ENCODE measurements around the gene TMEM132D. TPM values are rescaled to one million over a fixed set of nuclear protein-coding genes. Genes with fewer than 3 reads are reported as not detected.

Gene TMEM132D
- total RNA-seq, 1 experiment from 2014 or later, result 0.03 TPM

DNA sequence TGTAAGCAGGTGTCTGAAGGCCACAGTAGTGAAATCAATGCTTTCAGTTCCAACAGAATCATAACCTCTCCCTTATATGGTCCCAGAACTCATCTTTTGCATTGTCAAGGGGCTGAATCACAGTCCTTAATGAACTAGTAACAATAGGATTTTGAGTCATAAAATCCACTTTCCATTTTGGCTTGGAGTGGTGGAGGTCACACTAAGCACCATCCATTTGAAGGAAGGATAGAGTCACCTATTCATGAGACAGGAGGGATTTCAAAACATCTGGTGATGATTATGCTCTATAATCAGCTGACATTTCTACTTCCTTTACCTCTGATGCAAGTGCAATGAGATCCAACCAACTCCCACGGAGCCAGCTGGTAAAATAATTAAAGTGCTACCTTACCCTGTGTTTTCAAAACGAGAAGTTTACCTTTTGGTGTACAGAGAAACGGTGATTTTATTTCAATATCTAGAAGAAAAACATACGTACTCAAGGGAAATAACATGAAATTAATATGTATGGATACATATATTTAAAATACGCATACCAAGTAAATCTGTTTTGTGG lies 59.1 kb downstream of the TMEM132D start:
- no peaks in the 10 kb centered on the region for H3K9me3 ChIP-seq
- no peak for DNase-seq
- no peak overlapping the region for H3K4me3 ChIP-seq
- no peaks in the 10 kb centered on the region for H3K27me3 ChIP-seq
- no peaks in the 10 kb centered on the region for H3K36me3 ChIP-seq

DNA sequence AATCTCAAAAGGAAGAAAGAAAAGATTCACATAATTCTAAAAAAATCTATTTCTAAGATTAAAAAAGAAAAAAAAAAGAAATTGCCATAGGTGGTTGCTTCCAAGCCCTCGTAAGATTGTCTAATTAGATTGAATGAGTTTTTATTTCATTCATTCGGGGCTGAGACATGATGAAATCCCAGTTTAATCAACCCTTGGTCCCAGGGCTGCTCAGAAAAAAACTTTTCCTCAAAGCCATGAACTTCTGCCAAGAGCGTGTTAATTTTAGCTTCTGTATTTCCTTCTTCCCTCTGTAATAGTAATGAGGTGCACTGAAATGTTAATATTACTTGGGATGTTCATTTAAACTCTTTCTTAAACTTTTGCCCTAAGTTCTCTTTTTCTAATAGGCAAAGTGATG lies 62.6 kb downstream of the TMEM132D start:
- DNase-seq, result no peak
- H3K4me3 ChIP-seq, result no peak overlapping the region
- no peaks in the 10 kb centered on the region for H3K36me3 ChIP-seq
- peaks cover 6% of the 10 kb centered on the region; the same call in 1 of the 2 replicates for H3K27me3 ChIP-seq
- H3K9me3 ChIP-seq, result no peaks in the 10 kb centered on the region

- Histone ChIP-seq H3K4me3 (no peak overlapping the region), H3K9me3 (no peaks in the 10 kb centered on the region), H3K27me3 (peaks cover 6% of the 10 kb centered on the region; the same call in 1 of the 2 replicates), H3K36me3 (no peaks in the 10 kb centered on the region)
- DNase-seq, result no peak
These were observed 63.5 kb downstream of the TMEM132D start for GRCh38 chr12:129840145-129840884.

DNA sequence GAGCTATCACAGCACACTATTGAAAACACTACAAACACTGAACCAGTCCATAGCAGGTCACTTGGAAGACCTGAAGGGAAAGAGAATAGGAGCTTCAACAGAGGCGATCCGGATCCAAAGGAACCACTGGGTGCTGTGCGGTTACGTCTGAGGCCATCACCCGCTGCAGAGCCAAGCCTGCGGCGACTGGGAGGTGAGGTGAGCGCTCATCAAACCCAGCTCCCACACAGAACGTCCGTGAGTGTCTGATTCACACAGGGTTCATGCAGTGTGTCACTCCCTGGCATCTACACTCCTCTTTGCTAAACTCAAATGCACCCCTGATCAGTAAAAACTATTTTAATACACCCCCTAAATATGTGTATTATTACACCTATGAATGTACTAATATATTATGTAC lies 64.1 kb downstream of the TMEM132D start:
- DNase-seq, result peak; percentile 17
- Histone ChIP-seq H3K36me3 (no peaks in the 10 kb centered on the region), H3K4me3 (no peak overlapping the region), H3K27me3 (peaks cover 6% of the 10 kb centered on the region; the same call in 1 of the 2 replicates), H3K9me3 (no peaks in the 10 kb centered on the region)

GRCh38 chr12:129831294-129831693 lies 72.5 kb downstream of the TMEM132D start:
- H3K9me3 ChIP-seq, result no peaks in the 10 kb centered on the region

GRCh38 chr12:129830796-129831195 lies 73.0 kb downstream of the TMEM132D start:
- DNase-seq, result no peak
- Histone ChIP-seq H3K27me3 (no peaks in the 10 kb centered on the region), H3K9me3 (no peaks in the 10 kb centered on the region), H3K4me3 (no peak overlapping the region), H3K36me3 (no peaks in the 10 kb centered on the region)

More at GRCh38 chr12:129831294-129831693, 72.5 kb downstream of the TMEM132D start:
- Histone ChIP-seq H3K27me3 (no peaks in the 10 kb centered on the region; the same call in 1 of the 2 replicates), H3K36me3 (no peaks in the 10 kb centered on the region), H3K4me3 (no peak overlapping the region)
- DNase-seq, result no peak

GRCh38 chr12:129827866-129828384 lies 75.9 kb downstream of the TMEM132D start:
- Histone ChIP-seq H3K4me3 (no peak overlapping the region), H3K27me3 (no peaks in the 10 kb centered on the region), H3K9me3 (no peaks in the 10 kb centered on the region), H3K36me3 (no peaks in the 10 kb centered on the region)
- DNase-seq, result no peak

DNA sequence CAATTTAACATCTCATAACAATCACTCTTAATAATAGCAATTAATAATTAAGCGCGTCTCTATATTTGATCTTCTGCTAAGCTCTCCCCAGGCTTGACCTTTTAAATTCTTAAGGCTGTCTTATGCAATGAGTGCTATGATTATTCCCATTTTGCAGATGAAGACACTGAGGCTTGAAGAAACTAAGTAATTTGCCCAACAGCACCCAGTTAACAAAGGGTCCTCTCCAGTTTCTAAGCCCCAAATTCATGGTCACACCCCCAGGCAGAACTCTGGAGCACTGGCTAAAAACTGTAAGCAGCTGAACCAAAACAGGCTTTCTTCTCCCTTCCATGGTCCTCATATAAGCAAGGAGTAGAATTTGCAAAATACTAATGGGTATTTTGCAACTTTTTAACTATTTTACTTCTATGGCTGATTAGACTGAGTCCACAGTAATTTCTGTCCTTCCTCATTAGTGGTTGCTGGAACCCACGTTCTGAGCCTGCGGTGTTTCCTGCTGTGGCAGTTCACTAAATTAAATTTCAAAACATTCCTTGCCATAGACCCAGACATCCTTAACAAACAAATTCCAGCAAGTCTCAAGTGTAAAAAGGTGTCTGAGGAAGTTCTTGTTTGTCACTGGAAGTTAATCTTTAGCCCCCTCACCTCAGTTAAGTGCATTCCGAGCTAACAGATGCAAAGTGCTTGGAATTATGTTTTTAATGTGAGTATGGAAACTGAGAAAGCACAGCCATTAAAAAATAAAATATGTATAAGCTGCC lies 76.5 kb downstream of the TMEM132D start:
- Histone ChIP-seq H3K36me3 (no peaks in the 10 kb centered on the region), H3K9me3 (no peaks in the 10 kb centered on the region), H3K27me3 (no peaks in the 10 kb centered on the region), H3K4me3 (no peak overlapping the region)
- DNase-seq, result no peak

DNA sequence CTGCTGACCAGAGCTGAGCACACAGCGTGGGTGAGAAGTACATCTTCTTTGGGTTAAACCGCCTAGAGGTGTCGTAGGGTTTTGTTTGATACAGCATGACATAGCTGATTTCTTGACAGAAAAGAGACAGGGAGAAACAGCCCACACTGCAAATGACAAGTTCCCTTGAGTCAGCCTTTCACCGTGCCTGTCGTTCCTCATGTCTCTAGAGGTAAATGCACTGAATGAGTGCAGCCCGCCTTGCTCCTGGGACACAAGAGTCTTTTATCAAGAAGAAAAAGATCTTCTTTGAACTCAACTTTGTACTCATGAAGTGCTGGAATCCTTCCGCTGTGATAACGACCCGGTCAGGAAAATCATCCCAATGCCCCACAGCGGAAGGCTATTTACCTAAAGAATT lies 77.6 kb downstream of the TMEM132D start:
- no peak for DNase-seq
- no peaks in the 10 kb centered on the region for H3K9me3 ChIP-seq
- H3K27me3 ChIP-seq, result no peaks in the 10 kb centered on the region
- no peaks in the 10 kb centered on the region for H3K36me3 ChIP-seq
- no peak overlapping the region for H3K4me3 ChIP-seq

- H3K4me3 ChIP-seq, result no peak overlapping the region
- H3K36me3 ChIP-seq, result no peaks in the 10 kb centered on the region
- H3K27me3 ChIP-seq, result no peaks in the 10 kb centered on the region
- no peak for DNase-seq
- no peaks in the 10 kb centered on the region for H3K9me3 ChIP-seq
These were observed 78.5 kb downstream of the TMEM132D start for GRCh38 chr12:129825316-129825715.

- no peak overlapping the region for H3K4me3 ChIP-seq
- H3K9me3 ChIP-seq, result no peaks in the 10 kb centered on the region
- DNase-seq, result no peak
- no peaks in the 10 kb centered on the region for H3K36me3 ChIP-seq
- no peaks in the 10 kb centered on the region for H3K27me3 ChIP-seq
These were observed 81.9 kb downstream of the TMEM132D start for GRCh38 chr12:129821964-129822363.

GRCh38 chr12:129819391-129819790 lies 84.4 kb downstream of the TMEM132D start:
- H3K9me3 ChIP-seq, result no peaks in the 10 kb centered on the region
- H3K4me3 ChIP-seq, result no peak overlapping the region
- H3K27me3 ChIP-seq, result no peaks in the 10 kb centered on the region; the same call in 1 of the 2 replicates
- H3K36me3 ChIP-seq, result no peaks in the 10 kb centered on the region
- DNase-seq, result no peak

DNA sequence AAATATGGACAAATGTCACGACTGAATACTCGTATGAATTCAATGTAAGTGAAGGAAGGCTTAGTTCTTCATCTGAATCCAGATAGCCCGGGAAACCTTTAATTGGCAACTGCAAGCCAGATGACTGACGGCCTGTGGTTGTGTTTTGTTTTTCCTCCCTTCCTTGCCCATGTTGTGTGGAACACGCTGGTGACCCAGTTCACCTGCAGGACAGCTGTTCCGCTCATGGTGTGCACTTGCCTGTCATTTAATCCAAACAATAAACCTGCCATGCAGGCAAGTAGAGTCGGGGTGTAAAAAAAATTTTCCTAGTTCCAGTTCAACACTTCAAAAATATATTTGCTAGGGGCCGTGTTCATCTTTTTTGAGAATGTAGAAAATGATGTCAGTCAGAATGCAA lies 88.0 kb downstream of the TMEM132D start:
- Histone ChIP-seq H3K9me3 (no peaks in the 10 kb centered on the region), H3K27me3 (no peaks in the 10 kb centered on the region; the same call in 1 of the 2 replicates), H3K36me3 (no peaks in the 10 kb centered on the region), H3K4me3 (no peak overlapping the region)
- no peak for DNase-seq

GRCh38 chr12:129811963-129812362 lies 91.9 kb downstream of the TMEM132D start:
- peaks cover 5% of the 10 kb centered on the region; the same call in 1 of the 2 replicates for H3K27me3 ChIP-seq
- no peak for DNase-seq
- H3K9me3 ChIP-seq, result no peaks in the 10 kb centered on the region
- H3K4me3 ChIP-seq, result no peak overlapping the region
- no peaks in the 10 kb centered on the region for H3K36me3 ChIP-seq

DNA sequence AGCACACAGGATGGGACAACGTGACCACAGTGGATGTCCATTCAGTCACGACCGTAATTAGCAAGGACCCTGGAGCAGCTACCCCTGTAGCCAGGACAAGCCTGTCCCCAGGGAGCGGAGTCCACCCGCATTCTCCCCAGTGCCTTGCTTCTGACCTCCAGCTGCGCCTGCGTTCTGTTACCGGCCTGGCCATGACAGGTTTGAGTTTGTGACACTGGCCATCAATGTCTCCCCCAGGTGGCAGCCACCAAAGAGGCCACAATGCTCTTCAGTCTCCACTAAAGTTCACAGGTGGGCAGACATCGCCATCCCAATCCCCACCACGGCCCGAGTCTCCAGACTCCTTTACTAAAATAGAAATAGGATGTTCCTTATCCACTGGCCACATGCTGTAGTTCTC lies 96.7 kb downstream of the TMEM132D start:
- DNase-seq, result no peak
- no peaks in the 10 kb centered on the region for H3K36me3 ChIP-seq
- H3K9me3 ChIP-seq, result no peaks in the 10 kb centered on the region
- H3K4me3 ChIP-seq, result no peak overlapping the region
- peaks cover 5% of the 10 kb centered on the region; the same call in 1 of the 2 replicates for H3K27me3 ChIP-seq

GRCh38 chr12:129791396-129791795 lies 112.4 kb downstream of the TMEM132D start:
- Histone ChIP-seq H3K36me3 (no peaks in the 10 kb centered on the region), H3K4me3 (no peak overlapping the region), H3K9me3 (no peaks in the 10 kb centered on the region), H3K27me3 (no peaks in the 10 kb centered on the region)
- no peak for DNase-seq

- Histone ChIP-seq H3K4me3 (no peak overlapping the region), H3K27me3 (no peaks in the 10 kb centered on the region), H3K9me3 (no peaks in the 10 kb centered on the region), H3K36me3 (no peaks in the 10 kb centered on the region)
- DNase-seq, result no peak
These were observed 112.9 kb downstream of the TMEM132D start for GRCh38 chr12:129790930-129791329.

All from MG63 (cell line).